ENCODE measurements around the gene TMEM144.

The TMEM144 gene

GRCh38 chr4:158280856-158281255 lies 70.6 kb downstream of the TMEM144 start:
- no peak for DNase-seq
- intact Hi-C loops (cut with DNase I), result no loop called here

GRCh38 chr4:158282252-158282651 lies 72.0 kb downstream of the TMEM144 start:
- intact Hi-C loops (cut with DNase I), result no loop called here
- DNase-seq, result peak in 1 of 42 donors; percentile 5

GRCh38 chr4:158285429-158286216 lies 75.3 kb downstream of the TMEM144 start:
- intact Hi-C loops (cut with DNase I), result no loop called here
- no peak for DNase-seq

GRCh38 chr4:158290912-158291311 lies 80.6 kb downstream of the TMEM144 start:
- DNase-seq, result no peak
- intact Hi-C loops (cut with DNase I), result no loop called here

- intact Hi-C loops (cut with DNase I), result no loop called here
- DNase-seq, result no peak
These were observed 81.2 kb downstream of the TMEM144 start for GRCh38 chr4:158291334-158292055.

GRCh38 chr4:158292156-158292555 lies 81.9 kb downstream of the TMEM144 start:
- intact Hi-C loops (cut with DNase I), result no loop called here
- no peak for DNase-seq

- intact Hi-C loops (cut with DNase I), result no loop called here
- DNase-seq, result no peak
These were observed 84.8 kb downstream of the TMEM144 start for GRCh38 chr4:158295053-158295452.

- peak in 11 of 42 donors; percentile 6 to 65 (median 37) for DNase-seq
- intact Hi-C loops (cut with DNase I), result no loop called here
These were observed 87.6 kb downstream of the TMEM144 start for GRCh38 chr4:158297866-158298265.

- DNase-seq, result no peak
- intact Hi-C loops (cut with DNase I), result no loop called here
These were observed 89.2 kb downstream of the TMEM144 start for GRCh38 chr4:158299459-158300007.

GRCh38 chr4:158300012-158300411 lies 89.7 kb downstream of the TMEM144 start:
- DNase-seq, result no peak
- intact Hi-C loops (cut with DNase I), result no loop called here

GRCh38 chr4:158302076-158302866 lies 92.0 kb downstream of the TMEM144 start:
- DNase-seq, result no peak
- intact Hi-C loops (cut with DNase I), result no loop called here

GRCh38 chr4:158304694-158305093 lies 94.4 kb downstream of the TMEM144 start:
- DNase-seq, result no peak
- intact Hi-C loops (cut with DNase I), result no loop called here

Data from head of caudate nucleus (tissue), 42 donors.